OCI-LY1 (cell line): ENCODE data around the gene DPH5.

Experiments used
- CTCF ChIP-seq: fragments of 200-600 bp; sonication (generic), shearing (Covaris generic); IDR thresholded peaks from 2 replicates; pipeline ENCODE4 v1.5.1; 2017; ENCODE audit warnings: mild to moderate bottlenecking, antibody characterized with exemption, low read length, moderate library complexity, mixed read lengths
- EZH2 ChIP-seq: fragments of 200-600 bp; sonication (generic), shearing (Covaris generic); IDR thresholded peaks from 2 replicates; pipeline ENCODE4 v1.8.0; 2017; ENCODE audit warnings: borderline replicate concordance, mixed run types, mild to moderate bottlenecking, antibody characterized with exemption, low read length, moderate library complexity, mixed read lengths

GRCh38 chr1:101037316-101037715, 11.7 kb upstream of the DPH5 start:
- TF ChIP-seq CTCF (no peak), EZH2 (no peak)
